GM12872 (cell line): ENCODE measurements around the gene LRFN4.

Experiments
- TF ChIP-seq, protein P1 (sequence below): IDR thresholded peaks from 3 replicates; pipeline ENCODE4 v1.5.1; 2011; ENCODE audit warnings: low read depth, mild to moderate bottlenecking, low read length, moderate library complexity; ENCODE audit not compliant: insufficient read depth

Gene LRFN4

DNA sequence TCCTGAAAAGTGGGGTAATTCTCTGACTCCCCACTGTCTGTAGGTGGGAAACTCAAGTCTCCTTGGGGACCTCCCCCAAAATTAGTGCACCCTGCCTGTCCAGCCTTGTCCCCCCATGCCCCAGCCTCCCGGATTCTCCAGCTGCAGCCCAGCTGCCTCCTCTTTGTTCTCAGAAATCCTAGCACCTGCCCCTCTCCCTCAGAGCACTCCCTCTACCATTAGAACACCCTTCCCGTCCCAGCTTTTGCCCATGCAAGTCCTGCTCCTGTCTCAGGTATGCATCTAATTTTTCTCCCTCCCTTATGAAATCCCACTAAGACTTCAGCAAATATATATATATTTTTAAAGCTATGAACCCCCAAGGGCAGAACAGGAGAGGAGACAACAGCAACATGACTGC, 37.3 kb downstream of the LRFN4 start:
- TF ChIP-seq, protein P1, sequence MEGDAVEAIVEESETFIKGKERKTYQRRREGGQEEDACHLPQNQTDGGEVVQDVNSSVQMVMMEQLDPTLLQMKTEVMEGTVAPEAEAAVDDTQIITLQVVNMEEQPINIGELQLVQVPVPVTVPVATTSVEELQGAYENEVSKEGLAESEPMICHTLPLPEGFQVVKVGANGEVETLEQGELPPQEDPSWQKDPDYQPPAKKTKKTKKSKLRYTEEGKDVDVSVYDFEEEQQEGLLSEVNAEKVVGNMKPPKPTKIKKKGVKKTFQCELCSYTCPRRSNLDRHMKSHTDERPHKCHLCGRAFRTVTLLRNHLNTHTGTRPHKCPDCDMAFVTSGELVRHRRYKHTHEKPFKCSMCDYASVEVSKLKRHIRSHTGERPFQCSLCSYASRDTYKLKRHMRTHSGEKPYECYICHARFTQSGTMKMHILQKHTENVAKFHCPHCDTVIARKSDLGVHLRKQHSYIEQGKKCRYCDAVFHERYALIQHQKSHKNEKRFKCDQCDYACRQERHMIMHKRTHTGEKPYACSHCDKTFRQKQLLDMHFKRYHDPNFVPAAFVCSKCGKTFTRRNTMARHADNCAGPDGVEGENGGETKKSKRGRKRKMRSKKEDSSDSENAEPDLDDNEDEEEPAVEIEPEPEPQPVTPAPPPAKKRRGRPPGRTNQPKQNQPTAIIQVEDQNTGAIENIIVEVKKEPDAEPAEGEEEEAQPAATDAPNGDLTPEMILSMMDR, result no peak

DNA sequence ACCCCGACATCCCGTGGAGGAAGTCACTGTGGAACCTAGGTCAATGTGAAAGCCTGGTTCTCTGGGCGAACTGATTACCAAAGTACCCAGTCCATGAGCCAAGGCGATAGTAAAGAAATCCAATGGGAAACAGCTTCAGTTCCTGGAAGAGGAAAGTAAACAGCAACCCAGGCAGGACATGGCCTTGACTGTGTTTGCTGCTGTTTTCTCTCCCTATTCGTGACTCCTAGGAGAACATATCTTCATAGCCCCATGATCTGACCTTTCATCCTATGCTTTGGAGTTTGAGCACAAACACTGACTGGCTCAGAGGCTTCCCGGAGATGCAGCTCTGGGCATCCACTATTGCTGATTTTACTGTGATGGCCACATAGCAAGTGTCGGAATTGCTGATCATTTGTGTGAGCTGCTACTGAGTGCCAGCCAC, 45.1 kb downstream of the LRFN4 start:
- TF ChIP-seq, protein P1, result no peak

DNA sequence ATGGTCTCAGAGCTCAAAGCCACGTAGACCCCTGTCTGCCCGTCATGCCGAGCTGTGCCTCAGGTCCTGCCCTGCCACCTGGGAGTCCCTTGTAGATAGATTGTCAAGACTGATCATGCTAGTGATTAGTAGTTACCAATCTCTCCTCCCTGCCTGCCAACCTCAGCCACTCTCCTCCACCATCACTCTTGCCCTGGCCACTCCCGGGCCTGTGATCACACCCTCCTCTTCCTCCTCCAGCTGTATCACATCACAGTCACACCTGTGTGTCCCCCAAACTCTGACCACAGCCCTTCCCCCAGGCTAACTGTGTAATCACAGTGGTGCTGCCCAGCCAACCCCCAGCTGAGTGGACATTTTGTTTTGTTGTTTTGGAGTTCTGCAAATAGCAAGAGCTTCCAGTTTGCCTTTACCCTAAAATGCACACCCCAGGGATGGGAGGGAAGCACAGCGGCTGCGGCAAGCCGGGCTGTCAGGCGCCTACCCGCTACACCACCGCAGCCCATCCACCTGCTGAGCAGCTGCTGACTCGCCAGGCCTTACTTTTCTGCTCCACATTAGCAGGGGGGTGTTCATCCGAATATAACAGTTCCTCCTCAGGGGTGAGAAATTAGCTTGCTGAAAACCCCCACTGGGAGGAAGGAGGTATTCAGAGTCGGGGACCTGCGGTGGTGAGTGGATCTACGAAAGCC, 45.8 kb downstream of the LRFN4 start:
- TF ChIP-seq, protein P1, result no peak

DNA sequence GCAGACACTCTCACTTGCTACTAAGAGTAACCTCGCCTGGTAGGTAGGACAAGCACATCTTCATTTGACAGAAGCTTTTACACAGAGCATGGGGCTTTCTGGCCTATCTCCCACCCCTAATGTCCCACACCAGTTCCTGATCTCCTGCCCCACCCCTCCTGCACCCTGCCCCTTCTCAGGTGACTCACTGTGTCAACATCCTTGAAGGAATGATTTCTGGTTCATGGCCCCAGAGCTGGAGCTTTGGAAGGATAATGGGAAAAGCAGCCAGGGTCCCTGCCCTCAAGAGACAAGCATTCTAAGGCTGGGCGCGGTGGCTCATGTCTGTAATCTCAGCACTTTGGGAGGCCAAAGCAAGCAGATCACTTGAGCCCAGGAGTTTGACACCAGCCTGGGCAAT, 47.2 kb downstream of the LRFN4 start:
- TF ChIP-seq, protein P1, result no peak

DNA sequence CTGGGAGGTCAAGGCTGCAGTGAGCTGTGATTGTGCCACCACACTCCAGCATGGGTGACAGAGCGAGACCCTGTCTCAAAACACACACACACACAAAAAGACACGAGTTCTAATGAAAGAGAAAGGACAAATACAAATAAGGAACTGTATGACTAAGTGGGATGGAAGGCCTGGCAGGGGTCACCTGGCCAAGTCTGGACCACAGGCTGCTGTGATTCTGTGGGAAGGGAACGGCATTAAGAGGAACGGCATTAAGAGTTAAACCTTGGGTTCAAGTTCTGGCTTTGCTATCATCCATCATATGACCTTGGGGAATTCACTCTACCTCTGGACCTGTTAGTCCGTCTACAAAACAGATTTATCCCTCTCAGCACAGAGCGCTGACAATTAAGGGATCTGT, 47.7 kb downstream of the LRFN4 start:
- TF ChIP-seq, protein P1, result no peak

DNA sequence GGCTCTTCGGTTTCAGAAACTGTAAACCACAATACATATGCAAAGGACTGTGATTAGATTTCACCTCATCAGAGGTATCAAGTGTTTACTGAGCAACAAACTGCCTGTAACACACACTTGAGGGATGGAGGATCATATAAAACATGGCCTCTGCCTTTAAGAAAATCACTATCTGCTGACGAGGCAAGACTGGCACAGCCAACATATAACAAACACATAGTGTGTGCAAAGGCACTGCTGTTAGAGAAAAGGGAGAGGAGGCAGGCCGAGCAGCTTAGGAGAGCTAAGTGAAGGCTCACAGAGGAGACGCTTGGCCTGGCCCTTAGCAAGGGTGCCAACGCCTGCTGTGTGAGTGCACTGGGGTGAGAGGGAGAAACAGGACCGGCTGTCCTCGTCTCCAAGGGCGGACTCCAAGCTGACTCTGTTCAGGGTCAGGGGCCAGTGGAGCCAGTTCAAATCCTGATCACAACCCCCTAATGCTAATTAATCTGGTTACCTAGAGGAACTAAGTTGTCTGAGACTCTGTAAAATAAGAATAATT, 48.2 kb downstream of the LRFN4 start:
- TF ChIP-seq, protein P1, result no peak

DNA sequence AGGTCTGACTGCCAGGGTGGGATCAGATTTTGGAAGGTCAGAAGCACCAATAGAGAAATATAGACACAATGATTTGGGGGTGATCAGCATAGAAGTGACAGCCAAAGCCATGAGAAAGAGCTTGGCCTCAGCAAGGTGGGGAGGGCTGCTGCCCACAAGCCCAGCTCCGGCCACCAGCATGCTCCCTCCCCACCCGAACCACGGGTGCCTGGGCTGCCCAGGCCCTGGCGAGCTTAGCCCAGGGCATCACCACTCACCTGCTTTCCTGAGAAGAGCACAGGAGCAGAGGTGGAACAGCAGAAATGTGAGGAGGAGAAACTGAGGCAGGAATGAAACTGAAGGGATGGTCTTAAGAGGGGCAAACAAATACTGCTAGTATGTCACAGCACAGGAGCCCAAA, 48.8 kb downstream of the LRFN4 start:
- TF ChIP-seq, protein P1, result no peak
